Esophagus squamous epithelium (tissue), 5 donors: ENCODE results near the gene CCNY. TPM values are rescaled to one million over a fixed set of nuclear protein-coding genes. Genes with fewer than 3 reads are reported as not detected.

ENCODE experiments used
- DNase-seq: peaks from one replicate; lab custom pipeline; 2025; lab: John Stamatoyannopoulos, UW
- H3K27ac ChIP-seq, 4 donors: fragments of 200-600 bp; sonication (generic); one replicate each; pipeline ENCODE4 v1.5.1; 2016 to 2019; ENCODE audit warnings: mild to moderate bottlenecking in 1 of 4
- H3K27me3 ChIP-seq, 4 donors: fragments of 200-600 bp; sonication (generic); 1 replicate in 3 of 4; 2 replicates in 1 of 4; pipeline versions ENCODE4 v1.5.1 to v1.6.0; 2017 to 2021; ENCODE audit warnings: antibody characterized with exemption in 1 of 4
- H3K36me3 ChIP-seq, 3 donors: fragments of 200-600 bp; sonication (generic); one replicate each; pipeline ENCODE4 v1.5.1; 2016 to 2019
- H3K4me1 ChIP-seq, 3 donors: fragments of 200-600 bp; sonication (generic); one replicate each; pipeline ENCODE4 v1.5.1; 2017 to 2019
- H3K4me3 ChIP-seq, 4 donors: fragments of 200-600 bp; sonication (generic); 1 replicate in 3 of 4; 2 replicates in 1 of 4; pipeline ENCODE4 v1.5.1; 2016 to 2019; ENCODE audit warnings: mild to moderate bottlenecking in 2 of 4, moderate library complexity in 1 of 4
- H3K9me3 ChIP-seq, 3 donors: fragments of 200-600 bp; sonication (generic); one replicate each; pipeline ENCODE4 v1.5.1; 2016 to 2019
- POLR2A ChIP-seq, 4 donors: fragments of 450-650 bp; IDR thresholded peaks; one replicate each; pipeline ENCODE4 v1.6.1; 2017; ENCODE audit warnings: antibody characterized with exemption in 4 of 4, mild to moderate bottlenecking in 4 of 4, moderate library complexity in 3 of 4
- WGBS, 2 donors: methylation state at CpG; one replicate each; pipeline ENCODE4 v1.1.5; 2018; 5-methylcytosine and 5-hydroxymethylcytosine counted together
- intact Hi-C: fragments of 100-400 bp; cut with DNase I; formaldehyde crosslinking; loops from one replicate; pipeline ENCODE4 v1.15.0; 2022
- total RNA-seq, 4 donors: library from RNA; depleted of rRNA; stranded (reverse); fragments of >200 nt; gene quantifications; one replicate each; pipeline ENCODE4 v1.1.0, GENCODE V29; 2016
- TF ChIP-seq, protein P1 (sequence below), 6 experiments: fragments of 450-650 bp in 4 of 6; fragments of 200-600 bp in 2 of 6; sonication (generic) in 2 of 6; IDR thresholded peaks; one replicate each; pipeline ENCODE4 v1.5.1; 2016 to 2019; ENCODE audit warnings: antibody characterized with exemption in 6 of 6, mild to moderate bottlenecking in 4 of 6, moderate library complexity in 4 of 6
- donor health status: DM: yes; HTN: yes; CAD: no.

The CCNY gene
- total RNA-seq, 4 donors from 2014 or later, result 24.1 to 41.5 (median 30.4) TPM

DNA sequence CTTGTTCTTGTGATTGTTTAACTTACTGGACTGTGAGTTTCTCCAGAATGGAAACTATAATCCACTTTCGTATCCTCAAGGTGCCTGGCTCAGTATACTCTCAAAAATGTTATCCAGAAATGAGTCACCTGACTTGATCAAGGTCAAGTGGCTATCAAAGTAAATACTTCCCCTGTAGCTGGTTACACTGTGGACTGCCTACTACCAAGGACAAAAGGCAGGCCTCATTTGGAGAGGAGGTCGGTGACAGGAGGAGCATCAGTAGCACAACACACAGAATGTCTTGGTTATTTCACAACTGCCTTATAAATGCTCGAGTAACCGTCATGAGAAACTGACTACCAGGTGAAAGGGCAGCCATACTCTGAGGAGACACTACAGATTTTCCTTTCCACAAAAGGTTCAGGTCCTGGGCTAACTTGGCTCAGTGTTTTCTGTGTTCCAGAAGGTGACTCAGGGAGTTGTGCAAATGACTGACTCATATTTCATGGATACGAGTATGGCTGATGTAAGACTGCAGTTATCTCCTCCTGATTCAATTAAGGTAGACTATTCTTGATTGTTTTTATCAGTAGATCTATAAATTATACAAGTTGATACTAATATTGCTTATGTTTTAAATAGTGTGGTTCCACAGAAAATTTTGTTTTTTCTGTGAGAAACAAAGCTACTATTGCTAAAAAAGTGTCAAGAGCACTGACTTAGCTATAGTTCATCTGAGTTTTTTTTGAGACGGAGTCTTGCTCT, 4.2 kb upstream of the CCNY start:
- no peak for DNase-seq
- peaks cover 7 to 51% (median 19%) of the 10 kb centered on the region in 3 donors for H3K4me1 ChIP-seq
- H3K27me3 ChIP-seq, result no peaks in the 10 kb centered on the region
- no peaks in the 10 kb centered on the region for H3K36me3 ChIP-seq
- 45 to 56% methylated on average over 6 of the region's 6 CpGs for WGBS, 2 donors
- TF ChIP-seq POLR2A (IDR thresholded peaks at IDR 0.05), result no peak
- peak overlapping the region in 3 of 4 donors; percentile 6 to 30 (median 18) for H3K27ac ChIP-seq
- intact Hi-C loops, result no loop called here
- H3K9me3 ChIP-seq, result no peaks in the 10 kb centered on the region
- no peak overlapping the region for H3K4me3 ChIP-seq

DNA sequence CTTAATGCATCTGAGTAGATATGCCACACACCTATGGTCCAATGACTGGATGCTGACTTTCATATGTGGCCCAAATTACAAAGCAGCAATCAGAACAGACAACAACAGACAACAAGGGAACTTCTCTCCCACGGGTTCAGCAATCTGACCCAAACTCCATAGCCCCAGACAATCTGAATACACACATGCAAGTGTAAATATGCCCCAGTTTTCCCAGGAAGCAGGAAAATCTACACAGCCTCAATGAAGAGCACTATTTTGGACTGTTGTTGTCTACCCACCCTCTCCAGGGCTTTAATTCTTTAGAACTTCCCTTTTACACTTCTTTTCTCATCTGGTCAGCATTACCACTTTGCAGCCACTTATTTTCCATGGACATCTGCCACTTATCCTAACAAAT, 2.0 kb upstream of the CCNY start:
- 67 to 79% methylated on average over 1 of the region's 1 CpG for WGBS, 2 donors
- intact Hi-C loops, result no loop called here
- no peaks in the 10 kb centered on the region for H3K9me3 ChIP-seq
- DNase-seq, result no peak
- H3K4me1 ChIP-seq, result peaks cover 13 to 72% (median 34%) of the 10 kb centered on the region in 3 donors
- H3K4me3 ChIP-seq, result no peak overlapping the region
- no peak for TF ChIP-seq POLR2A (IDR thresholded peaks at IDR 0.05)
- TF ChIP-seq, protein P1, sequence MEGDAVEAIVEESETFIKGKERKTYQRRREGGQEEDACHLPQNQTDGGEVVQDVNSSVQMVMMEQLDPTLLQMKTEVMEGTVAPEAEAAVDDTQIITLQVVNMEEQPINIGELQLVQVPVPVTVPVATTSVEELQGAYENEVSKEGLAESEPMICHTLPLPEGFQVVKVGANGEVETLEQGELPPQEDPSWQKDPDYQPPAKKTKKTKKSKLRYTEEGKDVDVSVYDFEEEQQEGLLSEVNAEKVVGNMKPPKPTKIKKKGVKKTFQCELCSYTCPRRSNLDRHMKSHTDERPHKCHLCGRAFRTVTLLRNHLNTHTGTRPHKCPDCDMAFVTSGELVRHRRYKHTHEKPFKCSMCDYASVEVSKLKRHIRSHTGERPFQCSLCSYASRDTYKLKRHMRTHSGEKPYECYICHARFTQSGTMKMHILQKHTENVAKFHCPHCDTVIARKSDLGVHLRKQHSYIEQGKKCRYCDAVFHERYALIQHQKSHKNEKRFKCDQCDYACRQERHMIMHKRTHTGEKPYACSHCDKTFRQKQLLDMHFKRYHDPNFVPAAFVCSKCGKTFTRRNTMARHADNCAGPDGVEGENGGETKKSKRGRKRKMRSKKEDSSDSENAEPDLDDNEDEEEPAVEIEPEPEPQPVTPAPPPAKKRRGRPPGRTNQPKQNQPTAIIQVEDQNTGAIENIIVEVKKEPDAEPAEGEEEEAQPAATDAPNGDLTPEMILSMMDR (IDR thresholded peaks at IDR 0.05), result no peak
- no peak overlapping the region for H3K27ac ChIP-seq
- H3K27me3 ChIP-seq, result no peaks in the 10 kb centered on the region
- no peaks in the 10 kb centered on the region for H3K36me3 ChIP-seq

DNA sequence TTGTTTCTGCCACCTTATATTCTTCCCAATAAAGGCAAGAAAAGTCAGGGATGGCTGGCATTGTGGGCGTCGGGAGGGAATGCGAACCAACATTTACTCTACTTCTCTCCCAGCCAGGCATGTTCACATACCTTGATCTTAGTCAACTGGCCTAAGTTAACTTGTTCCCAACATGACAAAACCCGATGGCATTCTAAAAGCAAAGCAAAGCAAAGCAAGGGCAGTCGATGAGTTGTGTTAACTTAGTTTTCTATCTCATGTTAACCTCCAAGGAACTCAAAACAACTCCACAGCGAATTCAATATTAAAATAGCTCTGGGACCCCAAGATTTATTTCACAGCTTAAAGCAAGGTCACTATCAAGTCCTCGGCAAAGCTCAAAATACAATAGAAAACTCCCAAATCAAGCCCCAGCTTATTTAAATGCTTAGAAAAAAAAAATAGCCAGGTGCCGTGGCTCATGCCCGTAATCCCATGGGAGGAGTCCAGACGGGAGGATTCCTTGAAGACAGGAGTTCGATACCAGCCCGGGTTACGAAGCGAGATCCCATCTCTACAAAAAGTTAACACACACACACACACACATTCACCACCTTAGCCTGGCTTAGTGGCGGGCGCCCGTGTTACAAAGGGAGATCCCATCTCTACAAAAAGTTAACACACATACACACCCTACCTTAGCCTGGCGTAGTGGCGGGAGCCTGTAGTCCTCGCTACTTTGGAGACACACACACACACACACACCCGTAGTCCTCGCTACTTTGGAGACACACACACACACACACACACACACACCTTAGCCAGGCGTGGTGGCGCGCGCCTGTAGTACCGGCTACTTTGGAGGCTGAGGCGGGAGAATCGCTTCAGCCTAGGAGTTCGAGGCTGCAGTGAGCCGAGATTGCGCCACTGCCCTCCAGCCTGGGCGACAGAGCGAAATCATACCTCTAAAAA, 901 bp upstream of the CCNY start:
- no peak for TF ChIP-seq POLR2A (IDR thresholded peaks at IDR 0.05)
- TF ChIP-seq, protein P1 (IDR thresholded peaks at IDR 0.05), result no peak
- Histone ChIP-seq H3K4me1 (peaks cover 13 to 79% (median 35%) of the 10 kb centered on the region in 3 donors), H3K4me3 (peak overlapping the region; percentile 59 to 94 (median 80)), H3K27ac (peak overlapping the region; percentile 77 to 94 (median 89)), H3K36me3 (no peaks in the 10 kb centered on the region), H3K9me3 (no peaks in the 10 kb centered on the region), H3K27me3 (no peaks in the 10 kb centered on the region)
- intact Hi-C loops, result no loop called here
- DNase-seq, result no peak
- WGBS, 2 donors, result 14 to 23% methylated on average over 30 to 33 of the region's 34 CpGs

DNA sequence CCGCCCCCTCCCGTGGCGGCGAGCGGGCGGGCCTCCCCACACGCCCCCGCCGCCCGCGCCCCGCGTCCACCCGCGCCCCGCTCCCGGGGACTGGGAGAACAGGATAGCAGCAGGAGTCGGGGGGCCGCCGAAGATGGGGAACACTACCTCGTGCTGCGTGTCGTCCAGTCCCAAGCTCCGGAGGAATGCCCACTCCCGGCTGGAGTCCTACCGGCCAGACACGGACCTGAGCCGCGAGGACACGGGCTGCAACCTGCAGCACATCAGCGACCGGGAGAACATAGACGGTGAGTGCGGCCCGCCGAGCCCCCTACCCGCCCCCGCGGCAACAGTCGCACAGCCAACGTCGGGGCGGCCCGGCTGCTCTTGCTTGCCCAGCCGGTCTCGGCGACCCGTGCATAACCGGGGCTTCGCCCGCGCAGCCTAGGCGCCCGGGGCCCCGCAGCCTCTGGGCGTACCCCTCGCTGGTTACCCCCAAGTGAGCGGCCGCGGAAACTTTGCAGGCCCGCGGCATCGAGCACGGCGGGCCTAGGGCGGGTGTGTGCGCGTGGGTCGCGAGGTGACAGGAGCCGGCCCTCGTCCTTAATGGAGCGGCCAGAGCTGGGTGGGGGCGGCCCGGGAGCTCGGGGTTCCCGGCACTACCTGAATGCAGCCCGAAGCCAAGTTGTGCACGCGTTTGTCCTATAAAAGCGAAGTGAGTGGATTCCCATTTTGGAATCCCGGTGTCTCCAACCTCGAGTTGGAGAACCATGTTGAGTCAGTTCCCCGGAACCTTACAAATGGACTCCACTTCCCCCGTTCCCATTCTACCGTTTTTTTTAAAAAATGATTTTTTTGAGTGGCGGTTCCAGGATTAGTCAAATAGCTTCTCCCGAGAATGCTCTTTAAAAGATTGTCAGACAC, 863 bp downstream of the CCNY start:
- Histone ChIP-seq H3K27ac (peak overlapping the region; percentile 69 to 94 (median 89)), H3K36me3 (no peaks in the 10 kb centered on the region), H3K27me3 (no peaks in the 10 kb centered on the region), H3K4me1 (peaks cover 13 to 87% (median 44%) of the 10 kb centered on the region in 3 donors), H3K9me3 (no peaks in the 10 kb centered on the region), H3K4me3 (peak overlapping the region; percentile 59 to 94 (median 80))
- WGBS, 2 donors, result 1 to 2% methylated on average over 10 to 16 of the region's 88 CpGs
- no peak for DNase-seq
- TF ChIP-seq, protein P1 (IDR thresholded peaks at IDR 0.05), result peak in 1 of 6 experiments; percentile 12
- no peak for TF ChIP-seq POLR2A (IDR thresholded peaks at IDR 0.05)
- intact Hi-C loops, result no loop called here

DNA sequence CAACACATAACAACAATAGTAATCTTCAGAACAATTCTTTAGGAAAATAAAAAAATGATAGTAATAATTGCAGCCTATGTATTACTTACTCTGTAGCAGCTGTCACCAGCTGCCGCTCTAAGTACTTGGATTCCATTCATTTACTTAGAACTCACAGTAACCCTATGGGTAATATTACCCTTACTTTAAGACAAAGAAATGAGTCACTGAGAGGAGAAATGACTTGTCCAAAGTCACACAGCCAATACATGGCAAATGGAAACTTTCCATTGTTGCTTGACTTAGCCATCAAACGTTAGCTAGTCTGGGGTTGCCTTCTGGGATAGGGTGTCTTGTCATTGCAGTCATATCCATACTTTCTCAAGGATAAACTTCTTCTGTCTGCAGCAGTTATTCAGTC, 3.6 kb downstream of the CCNY start:
- no peak for DNase-seq
- no peak for TF ChIP-seq POLR2A (IDR thresholded peaks at IDR 0.05)
- TF ChIP-seq, protein P1 (IDR thresholded peaks at IDR 0.05), result no peak
- Histone ChIP-seq H3K36me3 (no peaks in the 10 kb centered on the region), H3K9me3 (no peaks in the 10 kb centered on the region), H3K27me3 (no peaks in the 10 kb centered on the region), H3K27ac (no peak overlapping the region), H3K4me3 (no peak overlapping the region), H3K4me1 (peaks cover 8 to 60% (median 31%) of the 10 kb centered on the region in 3 donors)
- intact Hi-C loops, result no loop called here
- WGBS, 2 donors, result 27 to 58% methylated on average over 2 of the region's 2 CpGs
